C4-2B (cell line): Measurements from ENCODE around the gene SLC38A5.

ENCODE experiments used
- H3K27ac ChIP-seq: fragments of 450-650 bp; 2 replicates; pipeline ENCODE4 v1.5.1; 2017
- CTCF ChIP-seq: fragments of 450-650 bp; conservative IDR thresholded peaks from 2 replicates; pipeline ENCODE4 v1.5.1; 2017; ENCODE audit warnings: mild to moderate bottlenecking
- ZFX ChIP-seq: fragments of 450-650 bp; IDR thresholded peaks from 2 replicates; pipeline ENCODE4 v1.6.1; 2017

Gene SLC38A5

GRCh38 chrX:48504261-48504660, 34.2 kb upstream of the SLC38A5 start:
- TF ChIP-seq ZFX, result no peak
- no peak for TF ChIP-seq CTCF
- no peak overlapping the region for H3K27ac ChIP-seq

- no peak overlapping the region for H3K27ac ChIP-seq
- TF ChIP-seq CTCF, result no peak
- TF ChIP-seq ZFX, result no peak
Measured at GRCh38 chrX:48498374-48498809, 28.3 kb upstream of the SLC38A5 start.

GRCh38 chrX:48497871-48498270, 27.8 kb upstream of the SLC38A5 start:
- no peak overlapping the region for H3K27ac ChIP-seq
- no peak for TF ChIP-seq CTCF
- no peak for TF ChIP-seq ZFX

GRCh38 chrX:48496660-48497059, 26.6 kb upstream of the SLC38A5 start:
- no peak for TF ChIP-seq CTCF
- no peak for TF ChIP-seq ZFX
- H3K27ac ChIP-seq, result no peak overlapping the region

GRCh38 chrX:48493890-48494364, 23.9 kb upstream of the SLC38A5 start:
- H3K27ac ChIP-seq, result no peak overlapping the region
- no peak for TF ChIP-seq ZFX
- no peak; the same call in 1 of the 2 replicates for TF ChIP-seq CTCF

GRCh38 chrX:48492293-48492910, 22.3 kb upstream of the SLC38A5 start:
- no peak overlapping the region for H3K27ac ChIP-seq
- TF ChIP-seq ZFX, result no peak
- TF ChIP-seq CTCF, result no peak

GRCh38 chrX:48491809-48492208, 21.7 kb upstream of the SLC38A5 start:
- H3K27ac ChIP-seq, result no peak overlapping the region
- TF ChIP-seq CTCF (no peak), ZFX (no peak)
